Ovary (tissue), 3 donors: ENCODE results near the gene LAD1.

Source experiments
- EP300 ChIP-seq: sonication (generic); formaldehyde crosslinking; IDR thresholded peaks from one replicate; pipeline ENCODE4 v1.6.1; 2017; ENCODE audit warnings: antibody characterized with exemption
- TF ChIP-seq, protein P1 (sequence below), 3 donors: fragments of 450-650 bp in 2 of 3; fragments of 200-600 bp in 1 of 3; IDR thresholded peaks; one replicate each; pipeline versions ENCODE4 v1.5.1 to v1.8.0; 2016 to 2022; ENCODE audit warnings: antibody characterized with exemption in 3 of 3, mild to moderate bottlenecking in 1 of 3
- donor health status: DM: no; HTN: no; CAD: no.

DNA sequence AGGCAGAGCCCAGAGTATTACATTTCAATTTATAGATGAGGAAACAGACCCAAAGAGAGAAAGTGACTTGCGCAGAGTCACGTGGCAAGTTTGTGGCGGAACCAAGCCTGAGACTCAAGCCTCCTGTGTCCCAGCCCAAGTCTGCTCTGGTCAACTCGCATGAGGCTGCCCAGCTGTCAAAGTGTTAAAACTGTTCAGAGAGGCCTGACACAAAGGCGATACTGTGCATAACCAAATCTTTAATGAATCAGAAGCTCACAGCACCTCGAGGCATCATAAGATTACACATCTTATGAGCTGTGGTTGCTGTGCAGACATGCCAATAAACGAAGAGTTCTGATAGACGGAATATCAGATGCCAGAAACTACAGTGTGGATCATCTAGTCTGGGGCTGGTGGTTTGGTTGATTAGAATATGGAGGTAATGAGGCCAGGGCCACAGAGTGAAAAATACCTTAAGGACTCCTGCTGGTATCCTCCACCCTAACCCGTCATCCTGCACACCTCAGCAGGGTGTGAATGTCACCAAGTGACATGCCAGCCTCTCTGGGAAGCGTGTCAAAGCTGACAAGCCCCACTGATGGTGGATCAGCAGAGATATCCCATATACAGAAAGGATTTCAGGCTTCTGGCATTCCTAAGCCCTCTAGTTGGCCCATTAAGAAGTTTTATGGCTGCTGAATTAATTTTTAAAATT is 63.8 kb downstream of the LAD1 start:
- TF ChIP-seq, protein P1, sequence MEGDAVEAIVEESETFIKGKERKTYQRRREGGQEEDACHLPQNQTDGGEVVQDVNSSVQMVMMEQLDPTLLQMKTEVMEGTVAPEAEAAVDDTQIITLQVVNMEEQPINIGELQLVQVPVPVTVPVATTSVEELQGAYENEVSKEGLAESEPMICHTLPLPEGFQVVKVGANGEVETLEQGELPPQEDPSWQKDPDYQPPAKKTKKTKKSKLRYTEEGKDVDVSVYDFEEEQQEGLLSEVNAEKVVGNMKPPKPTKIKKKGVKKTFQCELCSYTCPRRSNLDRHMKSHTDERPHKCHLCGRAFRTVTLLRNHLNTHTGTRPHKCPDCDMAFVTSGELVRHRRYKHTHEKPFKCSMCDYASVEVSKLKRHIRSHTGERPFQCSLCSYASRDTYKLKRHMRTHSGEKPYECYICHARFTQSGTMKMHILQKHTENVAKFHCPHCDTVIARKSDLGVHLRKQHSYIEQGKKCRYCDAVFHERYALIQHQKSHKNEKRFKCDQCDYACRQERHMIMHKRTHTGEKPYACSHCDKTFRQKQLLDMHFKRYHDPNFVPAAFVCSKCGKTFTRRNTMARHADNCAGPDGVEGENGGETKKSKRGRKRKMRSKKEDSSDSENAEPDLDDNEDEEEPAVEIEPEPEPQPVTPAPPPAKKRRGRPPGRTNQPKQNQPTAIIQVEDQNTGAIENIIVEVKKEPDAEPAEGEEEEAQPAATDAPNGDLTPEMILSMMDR (IDR thresholded peaks at IDR 0.05) = no peak
- TF ChIP-seq EP300 = no peak
